ENCODE measurements around the gene FBRS.

GRCh38 chr16:30636599-30636998 is 21.6 kb upstream of the FBRS start:
- no peak for TF ChIP-seq EZH2phosphoT487 (IDR thresholded peaks at IDR 0.05; ENCODE audit: borderline replicate concordance, low read depth)
- no peak for TF ChIP-seq TAF1 (IDR thresholded peaks at IDR 0.05; ENCODE audit: borderline replicate concordance, low read depth, low read length)
- no peak for TF ChIP-seq EP300 (IDR thresholded peaks at IDR 0.05; ENCODE audit: borderline replicate concordance in 1 of 2, low read depth in 1 of 2, low read length in 1 of 2)
- no peak for TF ChIP-seq CTCF (IDR thresholded peaks at IDR 0.05)
- no peak for TF ChIP-seq FOXM1 (IDR thresholded peaks at IDR 0.05; ENCODE audit: low read depth)

All from SK-N-SH (cell line).